OCI-LY3 (cell line): Measurements from ENCODE around the gene DDX60.

Experiments used
- H2AFZ ChIP-seq: fragments of 200-600, 300-600 bp; shearing (Covaris generic); 2 replicates; pipeline ENCODE4 v1.6.0; 2014; ENCODE audit warnings: antibody characterized with exemption, low read depth, low read length
- H3K27ac ChIP-seq: fragments of 200-600, 300-600 bp; sonication (generic); 2 replicates; pipeline ENCODE4 v1.5.1; 2014; ENCODE audit warnings: mild to moderate bottlenecking, low read length, moderate library complexity, mixed read lengths
- H3K27me3 ChIP-seq: fragments of 200-600, 300-600 bp; sonication (generic); 2 replicates; pipeline ENCODE4 v1.6.1; 2014; ENCODE audit warnings: low read depth, low read length, mixed read lengths
- H3K36me3 ChIP-seq: fragments of 200-600, 300-600 bp; sonication (generic); replicated peaks from 2 replicates; pipeline ENCODE3; 2014; ENCODE audit warnings: low read depth, low read length, mixed read lengths
- H3K4me1 ChIP-seq: fragments of 300-600, 200-600 bp; sonication (generic); 2 replicates; pipeline ENCODE4 v1.6.1; 2014; ENCODE audit warnings: low read length, mixed read lengths
- H3K4me2 ChIP-seq: fragments of 200-600, 300-600 bp; sonication (generic); 2 replicates; pipeline ENCODE4 v1.6.1; 2014; ENCODE audit warnings: low read length, mixed read lengths
- H3K4me3 ChIP-seq: fragments of 300-600, 200-600 bp; sonication (generic); 2 replicates; pipeline ENCODE4 v1.5.1; 2014; ENCODE audit warnings: antibody characterized with exemption, mild to moderate bottlenecking, low read length, moderate library complexity
- H3K79me2 ChIP-seq: fragments of 300-600, 200-600 bp; shearing (Covaris generic); 2 replicates; pipeline ENCODE4 v1.6.1; 2014; ENCODE audit warnings: mild to moderate bottlenecking, low read length, mixed read lengths
- H3K9ac ChIP-seq: fragments of 300-600, 200-600 bp; shearing (Covaris generic); 2 replicates; pipeline ENCODE4 v1.6.0; 2014; ENCODE audit warnings: mild to moderate bottlenecking, low read length, moderate library complexity
- H3K9me3 ChIP-seq: fragments of 200-600, 300-600 bp; shearing (Covaris generic); 2 replicates; pipeline ENCODE4 v1.6.1; 2014; ENCODE audit warnings: low read length, mixed read lengths; ENCODE audit not compliant: insufficient read depth
- H4K20me1 ChIP-seq: fragments of 200-600, 300-600 bp; sonication (generic); 2 replicates; pipeline ENCODE4 v1.6.1; 2016; ENCODE audit warnings: low read length, mixed read lengths; ENCODE audit not compliant: insufficient read depth
- EZH2phosphoT487 ChIP-seq: fragments of 200-600 bp; shearing (Covaris generic); IDR thresholded peaks from 2 replicates; pipeline ENCODE4 v1.6.1; 2018; ENCODE audit warnings: antibody characterized with exemption, mixed run types, low read depth
- TF ChIP-seq, protein P1 (sequence below): fragments of 200-600, 300-600 bp; sonication (generic); IDR thresholded peaks from 2 replicates; pipeline ENCODE4 v1.5.1; 2014; ENCODE audit warnings: antibody characterized with exemption, low read length, low read depth

Gene DDX60

DNA sequence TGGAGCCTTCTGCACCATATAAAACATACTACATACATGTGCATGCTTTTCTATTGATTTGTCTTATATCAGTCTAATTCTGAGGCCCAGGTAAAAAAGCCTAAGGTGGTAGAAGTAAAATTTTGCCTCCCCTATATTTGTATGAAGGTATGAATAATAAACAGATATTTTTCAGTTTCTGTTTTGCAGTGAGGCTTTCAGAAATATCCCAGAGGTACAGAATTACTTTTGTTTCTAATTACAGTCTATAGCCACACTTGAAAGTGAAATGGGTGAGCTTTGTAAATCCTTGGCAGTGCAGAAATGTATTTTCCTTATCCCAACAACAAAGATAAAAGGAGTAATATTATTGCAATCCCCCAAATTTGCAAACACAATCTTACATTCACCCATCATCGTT, 59.5 kb downstream of the DDX60 start:
- Histone ChIP-seq H3K4me2 (no peak overlapping the region), H3K79me2 (no peaks in the 10 kb centered on the region), H3K27ac (no peak overlapping the region), H3K27me3 (no peaks in the 10 kb centered on the region), H3K4me3 (no peak overlapping the region), H3K9me3 (no peaks in the 10 kb centered on the region), H2AFZ (no peak overlapping the region), H3K36me3 (no peaks in the 10 kb centered on the region), H3K4me1 (no peaks in the 10 kb centered on the region), H4K20me1 (no peaks in the 10 kb centered on the region), H3K9ac (no peak overlapping the region)
- TF ChIP-seq EZH2phosphoT487, result no peak
- TF ChIP-seq, protein P1, sequence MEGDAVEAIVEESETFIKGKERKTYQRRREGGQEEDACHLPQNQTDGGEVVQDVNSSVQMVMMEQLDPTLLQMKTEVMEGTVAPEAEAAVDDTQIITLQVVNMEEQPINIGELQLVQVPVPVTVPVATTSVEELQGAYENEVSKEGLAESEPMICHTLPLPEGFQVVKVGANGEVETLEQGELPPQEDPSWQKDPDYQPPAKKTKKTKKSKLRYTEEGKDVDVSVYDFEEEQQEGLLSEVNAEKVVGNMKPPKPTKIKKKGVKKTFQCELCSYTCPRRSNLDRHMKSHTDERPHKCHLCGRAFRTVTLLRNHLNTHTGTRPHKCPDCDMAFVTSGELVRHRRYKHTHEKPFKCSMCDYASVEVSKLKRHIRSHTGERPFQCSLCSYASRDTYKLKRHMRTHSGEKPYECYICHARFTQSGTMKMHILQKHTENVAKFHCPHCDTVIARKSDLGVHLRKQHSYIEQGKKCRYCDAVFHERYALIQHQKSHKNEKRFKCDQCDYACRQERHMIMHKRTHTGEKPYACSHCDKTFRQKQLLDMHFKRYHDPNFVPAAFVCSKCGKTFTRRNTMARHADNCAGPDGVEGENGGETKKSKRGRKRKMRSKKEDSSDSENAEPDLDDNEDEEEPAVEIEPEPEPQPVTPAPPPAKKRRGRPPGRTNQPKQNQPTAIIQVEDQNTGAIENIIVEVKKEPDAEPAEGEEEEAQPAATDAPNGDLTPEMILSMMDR, result no peak

DNA sequence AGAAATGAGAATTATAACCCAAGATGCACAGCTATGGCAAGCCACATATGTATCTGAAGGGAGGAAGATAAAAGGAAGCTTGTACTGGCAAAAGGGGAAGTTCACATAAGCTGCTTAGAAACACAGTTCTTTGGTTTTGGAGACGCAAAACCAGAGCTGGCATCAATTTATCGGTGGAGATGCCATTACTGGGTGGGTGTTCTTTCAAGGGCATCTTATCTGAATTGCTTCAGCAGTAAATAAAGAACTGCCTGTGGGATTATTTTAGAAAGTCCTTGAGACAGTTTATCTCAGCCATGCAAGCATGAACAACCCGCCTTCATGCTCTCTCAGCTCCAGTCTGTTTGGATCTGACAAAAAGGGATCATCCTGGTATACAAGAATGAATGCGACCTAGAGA, 60.8 kb downstream of the DDX60 start:
- no peak overlapping the region for H2AFZ ChIP-seq
- H3K27ac ChIP-seq, result no peak overlapping the region
- no peaks in the 10 kb centered on the region for H3K36me3 ChIP-seq
- H3K79me2 ChIP-seq, result no peaks in the 10 kb centered on the region
- H3K27me3 ChIP-seq, result no peaks in the 10 kb centered on the region
- no peaks in the 10 kb centered on the region for H4K20me1 ChIP-seq
- no peak overlapping the region for H3K4me3 ChIP-seq
- H3K4me2 ChIP-seq, result no peak overlapping the region
- TF ChIP-seq, protein P1, result no peak
- no peak for TF ChIP-seq EZH2phosphoT487
- H3K9me3 ChIP-seq, result no peaks in the 10 kb centered on the region
- H3K9ac ChIP-seq, result no peak overlapping the region
- H3K4me1 ChIP-seq, result no peaks in the 10 kb centered on the region

DNA sequence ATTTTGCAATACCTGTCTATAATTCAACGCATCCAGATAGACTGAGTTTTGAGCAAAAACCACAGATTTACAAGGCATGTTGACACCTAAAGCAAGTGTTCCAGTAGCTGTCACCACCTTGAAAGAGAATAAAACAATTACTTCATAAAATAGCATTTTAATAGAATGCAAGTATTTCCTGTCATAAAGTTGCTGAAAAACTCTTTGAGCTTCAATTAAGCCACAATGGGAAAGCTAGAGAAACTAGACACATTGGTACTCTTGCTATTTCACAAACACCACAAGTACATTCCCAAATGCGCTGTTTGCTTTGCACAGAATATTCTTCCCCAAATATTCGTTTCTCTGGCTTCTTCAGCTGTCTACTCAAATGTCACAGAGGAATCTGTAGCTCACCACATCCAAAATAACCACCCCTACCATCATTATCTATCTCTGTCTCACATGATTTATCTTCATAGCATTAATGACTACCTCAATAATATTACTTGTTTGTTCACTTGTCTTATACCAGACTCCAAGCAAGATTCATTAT, 70.3 kb downstream of the DDX60 start:
- no peaks in the 10 kb centered on the region for H3K4me1 ChIP-seq
- no peaks in the 10 kb centered on the region for H3K27me3 ChIP-seq
- no peaks in the 10 kb centered on the region for H3K36me3 ChIP-seq
- TF ChIP-seq, protein P1, result no peak
- TF ChIP-seq EZH2phosphoT487, result no peak
- no peaks in the 10 kb centered on the region for H4K20me1 ChIP-seq
- no peak overlapping the region for H2AFZ ChIP-seq
- H3K9ac ChIP-seq, result no peak overlapping the region
- H3K4me2 ChIP-seq, result no peak overlapping the region
- peaks cover 3% of the 10 kb centered on the region; the same call in 1 of the 2 replicates for H3K9me3 ChIP-seq
- no peak overlapping the region for H3K27ac ChIP-seq
- no peaks in the 10 kb centered on the region for H3K79me2 ChIP-seq
- no peak overlapping the region for H3K4me3 ChIP-seq

DNA sequence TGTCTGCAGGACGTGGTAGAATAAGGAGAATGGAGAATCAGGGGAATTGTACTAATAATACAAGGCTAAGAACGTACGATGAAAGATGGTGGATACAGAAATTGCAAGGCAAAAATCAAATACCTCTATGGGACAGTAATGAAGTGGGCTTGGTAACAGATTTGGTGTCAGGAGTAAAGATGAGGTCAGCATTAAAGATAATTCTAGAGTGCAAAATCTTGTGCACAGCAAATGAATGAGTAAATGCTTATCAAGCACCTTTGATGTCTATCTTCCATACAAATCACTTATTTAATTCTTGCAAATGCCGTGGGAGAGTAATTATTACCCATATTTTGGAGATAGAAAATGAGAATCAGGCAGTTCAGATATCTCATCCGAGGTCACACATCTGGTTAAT, 70.9 kb downstream of the DDX60 start:
- Histone ChIP-seq H3K27me3 (no peaks in the 10 kb centered on the region), H3K9me3 (peaks cover 3% of the 10 kb centered on the region; the same call in 1 of the 2 replicates), H3K79me2 (no peaks in the 10 kb centered on the region), H2AFZ (no peak overlapping the region), H3K4me1 (no peaks in the 10 kb centered on the region), H3K4me2 (no peak overlapping the region), H3K9ac (no peak overlapping the region), H3K27ac (no peak overlapping the region), H3K4me3 (no peak overlapping the region), H3K36me3 (no peaks in the 10 kb centered on the region), H4K20me1 (no peaks in the 10 kb centered on the region)
- TF ChIP-seq EZH2phosphoT487, result no peak
- TF ChIP-seq, protein P1, result no peak
